ENCODE results near the gene KLF13.

The KLF13 gene

GRCh38 chr15:31360158-31360561 is 33.5 kb downstream of the KLF13 start:
- no peak overlapping the region for H3K27ac ChIP-seq (ENCODE audit: low read length)
- no peak overlapping the region for H3K4me3 ChIP-seq (ENCODE audit: low read length)

DNA sequence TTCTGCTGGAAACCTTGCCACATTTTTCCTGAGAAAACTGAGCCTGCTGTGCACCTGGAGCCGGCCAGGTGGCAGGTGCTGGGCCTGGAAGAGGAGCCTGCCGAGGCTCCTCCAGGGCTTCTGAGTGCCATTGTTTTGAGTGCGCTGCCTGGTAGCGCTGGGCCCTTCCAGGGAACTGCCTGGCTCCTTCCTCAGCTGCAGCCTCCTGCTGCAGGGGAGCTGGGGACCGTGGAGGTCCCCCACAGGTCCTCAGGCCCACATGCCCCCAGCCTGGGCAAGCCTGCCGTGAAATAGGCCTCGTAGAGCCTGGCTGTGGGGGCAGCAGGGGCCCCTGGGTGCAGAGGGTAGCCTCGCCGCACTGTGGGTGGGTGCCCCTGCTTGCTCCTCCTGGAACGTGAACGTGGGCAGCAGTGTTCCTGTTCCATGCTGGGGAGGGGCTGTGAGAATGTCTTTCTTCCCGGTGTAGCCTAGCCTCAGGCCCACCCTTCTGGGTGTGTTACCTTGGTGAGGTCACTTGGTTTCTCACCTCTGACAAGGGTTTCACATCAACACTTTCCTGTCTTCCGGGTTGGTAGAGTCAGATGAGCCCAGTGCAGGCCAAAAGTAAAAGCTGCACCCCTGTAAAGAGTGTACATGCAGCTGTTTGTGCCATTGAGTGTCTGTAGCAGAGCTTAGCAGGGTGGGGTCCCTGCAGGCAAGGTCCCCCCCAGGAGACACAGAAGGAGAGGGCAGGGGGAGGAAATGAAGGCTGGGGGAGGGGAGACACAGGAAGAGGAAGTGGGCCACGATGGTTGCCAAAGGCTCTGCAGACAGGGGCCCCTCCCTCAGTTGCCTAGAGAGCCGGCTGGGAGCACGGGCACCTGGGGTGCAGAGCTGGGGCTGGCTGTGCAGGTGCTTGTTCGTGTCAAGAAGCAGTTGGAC is 34.5 kb downstream of the KLF13 start:
- no peaks in the 10 kb centered on the region for H3K9me3 ChIP-seq (ENCODE audit: control insufficient read depth, insufficient read depth, low read length)
- no peak for DNase-seq (ENCODE audit: low read depth, low spot score)
- no peak overlapping the region for H3K4me3 ChIP-seq (ENCODE audit: low read length)
- WGBS (ENCODE audit: insufficient coverage, insufficient read length): no CpG with 5 or more reads among the region's 17 CpGs
- H3K27me3 ChIP-seq (ENCODE audit: control insufficient read depth, insufficient read depth, low read length): no peaks in the 10 kb centered on the region
- peaks cover 22% of the 10 kb centered on the region for H3K4me1 ChIP-seq (ENCODE audit: control insufficient read depth, insufficient read depth, low read length)
- H3K36me3 ChIP-seq (ENCODE audit: control insufficient read depth, insufficient read depth, low read length): no peaks in the 10 kb centered on the region
- no peak overlapping the region for H3K27ac ChIP-seq (ENCODE audit: low read length)

More at GRCh38 chr15:31360158-31360561, 33.5 kb downstream of the KLF13 start:
- peaks cover 16% of the 10 kb centered on the region for H3K4me1 ChIP-seq (ENCODE audit: control insufficient read depth, insufficient read depth, low read length)
- no CpG with 5 or more reads among the region's 8 CpGs for WGBS (ENCODE audit: insufficient coverage, insufficient read length)
- H3K27me3 ChIP-seq (ENCODE audit: control insufficient read depth, insufficient read depth, low read length): no peaks in the 10 kb centered on the region
- H3K36me3 ChIP-seq (ENCODE audit: control insufficient read depth, insufficient read depth, low read length): no peaks in the 10 kb centered on the region
- no peaks in the 10 kb centered on the region for H3K9me3 ChIP-seq (ENCODE audit: control insufficient read depth, insufficient read depth, low read length)
- no peak for DNase-seq (ENCODE audit: low read depth, low spot score)

GRCh38 chr15:31361764-31362515 is 35.3 kb downstream of the KLF13 start:
- no CpG with 5 or more reads among the region's 6 CpGs for WGBS (ENCODE audit: insufficient coverage, insufficient read length)
- no peaks in the 10 kb centered on the region for H3K36me3 ChIP-seq (ENCODE audit: control insufficient read depth, insufficient read depth, low read length)
- H3K4me1 ChIP-seq (ENCODE audit: control insufficient read depth, insufficient read depth, low read length): peaks cover 26% of the 10 kb centered on the region
- no peaks in the 10 kb centered on the region for H3K27me3 ChIP-seq (ENCODE audit: control insufficient read depth, insufficient read depth, low read length)
- H3K4me3 ChIP-seq (ENCODE audit: low read length): no peak overlapping the region
- no peaks in the 10 kb centered on the region for H3K9me3 ChIP-seq (ENCODE audit: control insufficient read depth, insufficient read depth, low read length)
- DNase-seq (ENCODE audit: low read depth, low spot score): no peak
- H3K27ac ChIP-seq (ENCODE audit: low read length): no peak overlapping the region

- Histone ChIP-seq H3K9me3 (ENCODE audit: control insufficient read depth, insufficient read depth, low read length) (no peaks in the 10 kb centered on the region), H3K27me3 (ENCODE audit: control insufficient read depth, insufficient read depth, low read length) (no peaks in the 10 kb centered on the region), H3K36me3 (ENCODE audit: control insufficient read depth, insufficient read depth, low read length) (no peaks in the 10 kb centered on the region), H3K4me3 (ENCODE audit: low read length) (no peak overlapping the region), H3K4me1 (ENCODE audit: control insufficient read depth, insufficient read depth, low read length) (peaks cover 28% of the 10 kb centered on the region), H3K27ac (ENCODE audit: low read length) (no peak overlapping the region)
- WGBS (ENCODE audit: insufficient coverage, insufficient read length): no CpG with 5 or more reads among the region's 5 CpGs
- DNase-seq (ENCODE audit: low read depth, low spot score): no peak
Observed at GRCh38 chr15:31362886-31363285, 36.3 kb downstream of the KLF13 start.

- H3K4me3 ChIP-seq (ENCODE audit: low read length): no peak overlapping the region
- no peaks in the 10 kb centered on the region for H3K27me3 ChIP-seq (ENCODE audit: control insufficient read depth, insufficient read depth, low read length)
- no peak overlapping the region for H3K27ac ChIP-seq (ENCODE audit: low read length)
- H3K9me3 ChIP-seq (ENCODE audit: control insufficient read depth, insufficient read depth, low read length): no peaks in the 10 kb centered on the region
- no peaks in the 10 kb centered on the region for H3K36me3 ChIP-seq (ENCODE audit: control insufficient read depth, insufficient read depth, low read length)
- no CpG with 5 or more reads among the region's 10 CpGs for WGBS (ENCODE audit: insufficient coverage, insufficient read length)
- peaks cover 28% of the 10 kb centered on the region for H3K4me1 ChIP-seq (ENCODE audit: control insufficient read depth, insufficient read depth, low read length)
- no peak for DNase-seq (ENCODE audit: low read depth, low spot score)
Observed at GRCh38 chr15:31364301-31365031, 37.8 kb downstream of the KLF13 start.

DNA sequence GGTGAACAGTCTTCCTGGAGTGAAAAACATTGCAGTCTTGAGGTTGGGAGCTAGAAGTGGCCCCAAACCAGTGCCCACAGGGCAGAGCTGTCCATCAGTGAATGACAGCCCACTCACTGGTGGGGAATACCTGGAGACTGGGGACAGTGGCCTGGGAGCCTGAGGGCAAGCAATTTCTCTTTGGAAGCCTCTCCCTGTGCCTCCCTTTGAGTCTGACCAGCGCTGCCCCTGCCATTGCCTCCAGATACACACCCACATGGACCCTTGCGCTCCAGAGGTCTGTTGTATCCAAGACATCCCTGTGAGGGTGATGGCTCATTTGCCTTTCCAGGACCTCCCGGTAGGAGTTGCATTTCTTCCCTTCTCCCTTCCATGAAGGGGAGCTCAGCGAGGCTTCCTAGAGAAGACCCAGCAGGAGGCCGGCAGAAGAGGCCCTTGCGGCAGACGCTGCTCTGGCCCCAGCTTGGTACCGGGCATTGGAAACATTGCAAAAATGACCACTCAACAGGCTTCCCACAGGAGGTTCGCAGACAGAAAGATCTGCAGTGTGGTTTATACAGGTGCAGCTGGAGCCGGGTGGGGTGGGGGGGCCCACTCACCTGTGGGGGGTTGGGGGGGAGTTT is 38.5 kb downstream of the KLF13 start:
- Histone ChIP-seq H3K4me1 (ENCODE audit: control insufficient read depth, insufficient read depth, low read length) (peaks cover 27% of the 10 kb centered on the region), H3K9me3 (ENCODE audit: control insufficient read depth, insufficient read depth, low read length) (no peaks in the 10 kb centered on the region), H3K27me3 (ENCODE audit: control insufficient read depth, insufficient read depth, low read length) (no peaks in the 10 kb centered on the region), H3K27ac (ENCODE audit: low read length) (no peak overlapping the region), H3K4me3 (ENCODE audit: low read length) (no peak overlapping the region), H3K36me3 (ENCODE audit: control insufficient read depth, insufficient read depth, low read length) (no peaks in the 10 kb centered on the region)
- WGBS (ENCODE audit: insufficient coverage, insufficient read length): no CpG with 5 or more reads among the region's 10 CpGs
- DNase-seq (ENCODE audit: low read depth, low spot score): no peak

DNA sequence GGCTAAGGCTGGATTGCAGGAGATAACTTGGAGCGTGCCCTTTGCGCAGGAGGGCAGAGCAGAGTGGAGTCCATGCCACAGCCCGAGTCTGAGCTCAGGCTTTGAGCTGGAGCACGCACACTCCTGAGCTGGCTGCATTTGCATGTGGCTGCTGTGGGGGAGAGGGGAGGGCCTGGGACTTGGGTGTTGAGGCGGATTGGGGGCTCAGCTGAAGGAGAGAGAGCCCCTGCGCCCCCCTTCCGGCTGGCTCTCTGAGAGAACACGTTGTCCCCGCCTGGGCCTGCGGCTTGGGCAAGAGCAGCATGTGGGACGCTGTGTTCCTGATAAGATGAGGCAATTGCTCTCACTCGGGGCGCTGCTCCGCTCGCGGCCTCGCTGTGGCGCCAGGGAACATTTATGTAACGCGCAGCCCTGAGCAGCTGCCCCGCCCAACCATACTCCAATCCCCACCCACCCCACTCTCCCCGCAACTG is 39.1 kb downstream of the KLF13 start:
- Histone ChIP-seq H3K4me3 (ENCODE audit: low read length) (no peak overlapping the region), H3K9me3 (ENCODE audit: control insufficient read depth, insufficient read depth, low read length) (no peaks in the 10 kb centered on the region), H3K36me3 (ENCODE audit: control insufficient read depth, insufficient read depth, low read length) (no peaks in the 10 kb centered on the region), H3K4me1 (ENCODE audit: control insufficient read depth, insufficient read depth, low read length) (peaks cover 26% of the 10 kb centered on the region), H3K27me3 (ENCODE audit: control insufficient read depth, insufficient read depth, low read length) (no peaks in the 10 kb centered on the region), H3K27ac (ENCODE audit: low read length) (no peak overlapping the region)
- no CpG with 5 or more reads among the region's 22 CpGs for WGBS (ENCODE audit: insufficient coverage, insufficient read length)
- peak; percentile 37 for DNase-seq (ENCODE audit: low read depth, low spot score)

GRCh38 chr15:31366169-31366734 is 39.6 kb downstream of the KLF13 start:
- Histone ChIP-seq H3K36me3 (ENCODE audit: control insufficient read depth, insufficient read depth, low read length) (no peaks in the 10 kb centered on the region), H3K9me3 (ENCODE audit: control insufficient read depth, insufficient read depth, low read length) (no peaks in the 10 kb centered on the region), H3K4me1 (ENCODE audit: control insufficient read depth, insufficient read depth, low read length) (peaks cover 22% of the 10 kb centered on the region), H3K4me3 (ENCODE audit: low read length) (no peak overlapping the region), H3K27ac (ENCODE audit: low read length) (no peak overlapping the region), H3K27me3 (ENCODE audit: control insufficient read depth, insufficient read depth, low read length) (no peaks in the 10 kb centered on the region)
- DNase-seq (ENCODE audit: low read depth, low spot score): no peak
- WGBS (ENCODE audit: insufficient coverage, insufficient read length): no CpG with 5 or more reads among the region's 7 CpGs

GRCh38 chr15:31367021-31367729 is 40.5 kb downstream of the KLF13 start:
- no peak overlapping the region for H3K27ac ChIP-seq (ENCODE audit: low read length)
- no peak for DNase-seq (ENCODE audit: low read depth, low spot score)
- no CpG with 5 or more reads among the region's 11 CpGs for WGBS (ENCODE audit: insufficient coverage, insufficient read length)

More at GRCh38 chr15:31367021-31367729, 40.5 kb downstream of the KLF13 start:
- Histone ChIP-seq H3K27me3 (ENCODE audit: control insufficient read depth, insufficient read depth, low read length) (no peaks in the 10 kb centered on the region), H3K9me3 (ENCODE audit: control insufficient read depth, insufficient read depth, low read length) (no peaks in the 10 kb centered on the region), H3K4me3 (ENCODE audit: low read length) (no peak overlapping the region), H3K4me1 (ENCODE audit: control insufficient read depth, insufficient read depth, low read length) (peaks cover 20% of the 10 kb centered on the region), H3K36me3 (ENCODE audit: control insufficient read depth, insufficient read depth, low read length) (no peaks in the 10 kb centered on the region)

All from iPS DF 6.9 (cell line).